Midbrain (tissue), 1 donor: ENCODE measurements around the gene FUOM.

Experiments
- DNase-seq: peaks from one replicate; lab custom pipeline; 2025; lab: John Stamatoyannopoulos, UW

Gene FUOM

DNA sequence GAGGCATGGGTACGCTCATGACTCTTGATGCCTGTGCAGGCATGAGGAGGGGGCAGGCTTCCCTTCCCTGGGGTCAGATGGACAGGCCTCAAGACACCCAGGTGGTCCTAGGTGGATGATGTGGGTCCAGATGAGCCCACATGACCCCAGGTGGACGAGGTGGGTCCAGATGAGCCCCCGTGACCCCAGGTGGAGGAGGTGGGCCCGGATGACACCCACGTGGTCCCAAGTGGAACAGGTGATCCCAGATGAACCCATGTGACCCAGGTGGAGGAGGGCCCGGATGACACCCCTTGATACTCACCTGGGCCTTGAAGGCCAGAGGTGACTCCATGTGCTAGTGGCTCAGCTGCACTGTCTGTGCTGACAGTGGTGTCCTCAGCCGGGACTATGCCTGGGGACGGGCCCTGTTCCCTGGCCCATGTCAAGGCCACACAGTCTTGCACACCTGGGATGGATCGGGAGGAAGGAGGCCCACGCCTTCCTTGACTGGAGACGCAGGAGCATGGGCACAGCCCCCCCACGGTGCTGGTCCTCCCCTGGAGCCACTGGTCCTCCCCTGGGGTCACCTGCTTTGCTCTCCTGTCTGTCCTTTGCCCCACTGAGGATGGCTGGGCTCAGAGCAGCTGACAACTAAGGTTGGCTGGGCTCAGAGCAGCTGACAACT lies 7.4 kb downstream of the FUOM start:
- no peak for DNase-seq

GRCh38 chr10:133349577-133350011 lies 8.2 kb downstream of the FUOM start:
- DNase-seq: no peak

- no peak for DNase-seq
These were observed 8.7 kb downstream of the FUOM start for GRCh38 chr10:133349160-133349568.

- no peak for DNase-seq
These were observed 9.9 kb downstream of the FUOM start for GRCh38 chr10:133347710-133348517.

- DNase-seq: no peak
These were observed 11.4 kb downstream of the FUOM start for GRCh38 chr10:133346413-133346812.

- DNase-seq: no peak
These were observed 13.6 kb downstream of the FUOM start for GRCh38 chr10:133344236-133344635.

DNA sequence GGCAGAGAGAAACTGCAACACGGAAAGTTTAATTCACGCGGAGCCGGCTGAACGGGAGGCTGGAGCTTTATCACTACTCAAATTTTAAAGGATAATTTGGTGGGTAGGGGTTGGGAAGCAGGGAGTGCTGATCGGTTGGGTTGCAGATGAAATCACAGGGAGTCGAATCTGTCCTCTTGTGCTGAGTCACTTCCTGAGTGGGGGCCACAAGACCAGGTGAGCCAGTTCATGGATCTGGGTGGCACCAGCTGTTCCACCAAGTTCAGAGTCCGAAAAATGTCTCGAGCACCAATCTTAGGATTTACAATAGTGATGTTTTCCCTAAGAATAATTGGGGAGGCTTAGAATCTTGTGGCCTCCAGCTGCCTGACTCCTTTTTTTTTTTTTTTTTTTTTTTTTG lies 14.3 kb downstream of the FUOM start:
- no peak for DNase-seq

DNA sequence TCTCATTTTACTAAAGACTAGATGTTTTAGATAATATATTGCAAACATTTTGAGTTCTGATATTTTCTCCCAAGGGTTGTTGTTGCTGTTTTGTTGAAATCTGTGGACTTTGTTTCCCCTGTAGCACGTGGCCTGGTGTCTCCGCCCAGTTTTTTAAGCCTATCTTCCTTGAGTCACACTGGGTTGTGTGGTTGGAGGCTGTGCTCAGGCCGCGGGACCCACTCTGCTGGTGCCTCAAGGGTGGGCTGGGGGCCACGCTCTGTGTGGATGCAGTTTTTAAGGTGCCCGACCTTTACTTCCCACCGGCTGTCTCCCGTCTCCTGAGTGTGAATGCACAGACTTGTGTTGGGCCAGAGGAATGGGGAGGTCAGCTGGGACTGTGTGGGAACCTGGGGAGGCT lies 14.9 kb downstream of the FUOM start:
- DNase-seq: no peak

DNA sequence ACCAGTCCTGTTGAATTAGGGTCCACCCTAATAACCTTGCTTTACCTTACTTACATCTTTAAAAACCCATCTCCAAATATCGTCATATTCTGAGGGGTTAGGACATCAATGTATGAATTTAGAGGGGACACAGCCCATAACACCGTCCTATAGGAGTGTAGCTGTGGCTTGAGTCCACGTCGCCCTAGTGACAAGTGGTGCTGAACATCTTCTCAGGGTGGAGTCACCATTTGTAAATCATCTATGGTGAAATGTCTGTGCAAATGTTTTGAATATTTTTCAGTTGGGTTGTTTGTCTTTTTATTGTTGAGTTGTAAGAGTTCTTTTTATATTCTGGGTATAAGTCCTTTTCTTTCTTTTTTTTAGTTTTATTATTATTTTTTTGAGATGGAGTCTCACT lies 15.8 kb downstream of the FUOM start:
- DNase-seq: no peak

DNA sequence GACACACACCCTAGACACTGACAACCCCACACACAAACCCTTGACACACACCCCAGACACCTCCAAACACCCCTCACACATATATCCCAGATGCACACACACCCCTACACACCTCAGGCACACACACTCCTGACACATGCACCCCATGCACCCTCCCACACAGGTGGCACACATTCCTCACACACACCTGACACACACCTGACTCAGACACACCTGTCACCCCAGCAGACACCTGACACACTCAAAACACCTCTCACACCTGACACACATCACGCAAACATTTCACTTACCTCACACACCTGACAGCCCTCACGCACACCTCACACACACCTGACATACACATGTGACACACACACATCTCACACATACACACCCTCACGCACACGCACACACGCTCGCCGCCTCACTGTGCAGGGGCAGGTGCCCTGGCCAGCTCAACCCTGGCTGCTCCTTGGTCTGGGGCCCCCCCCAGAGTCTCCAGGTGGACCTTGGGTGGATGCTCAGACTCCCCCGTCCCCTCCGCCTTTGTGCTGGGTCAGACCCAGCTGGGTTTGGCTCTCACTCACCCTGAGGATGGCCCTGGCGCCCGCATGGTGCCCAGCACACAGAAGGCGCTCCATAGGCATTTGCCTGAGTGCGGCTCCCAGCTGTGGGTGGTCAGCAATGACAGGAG lies 18.0 kb downstream of the FUOM start:
- DNase-seq: no peak

DNA sequence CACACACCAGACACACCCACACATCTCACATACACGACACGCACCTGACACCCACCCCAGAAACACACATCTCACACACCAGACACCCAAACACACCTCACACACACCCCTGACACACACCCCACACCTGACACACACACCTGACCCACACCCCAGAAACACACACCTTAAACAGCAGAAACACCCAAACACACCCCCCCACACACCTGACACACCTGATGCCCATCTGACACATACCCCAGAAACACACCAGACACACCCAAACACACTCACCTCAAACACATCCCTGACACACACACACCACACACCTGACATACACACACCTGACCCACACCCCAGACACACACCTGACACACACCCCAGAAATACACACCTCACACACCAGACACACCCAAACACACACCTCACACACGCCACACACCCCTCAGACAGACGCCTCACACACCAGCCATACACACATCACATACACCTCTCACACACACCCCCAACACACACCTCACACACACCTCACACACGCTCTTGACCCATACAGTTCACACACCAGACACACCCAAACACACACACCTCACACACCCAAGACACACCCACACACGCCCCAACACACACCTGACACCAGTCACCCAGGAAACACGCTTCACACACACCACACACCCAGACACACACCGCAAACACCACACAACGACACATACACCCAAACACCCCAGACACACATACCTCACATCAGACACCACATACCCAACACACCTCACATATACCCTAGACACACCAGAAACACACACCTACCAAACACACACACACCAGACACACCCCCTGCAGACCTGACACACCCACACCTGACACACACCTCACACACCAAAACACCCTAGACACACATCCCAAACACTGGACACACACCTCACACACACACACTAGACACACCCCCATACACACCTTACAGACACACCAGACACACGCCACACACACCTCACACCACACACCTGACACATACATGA lies 19.4 kb downstream of the FUOM start:
- DNase-seq: no peak

- DNase-seq: no peak
These were observed 20.5 kb downstream of the FUOM start for GRCh38 chr10:133337370-133337725.

GRCh38 chr10:133336577-133337369 lies 21.0 kb downstream of the FUOM start, which contains the start of gene CALY:
Gene CALY (minus strand): TSS chr10:133336896. CDS start chr10:133328989, 7,907 bp downstream.
- peak; percentile 25 for DNase-seq

- no peak for DNase-seq
These were observed 21.7 kb downstream of the FUOM start for GRCh38 chr10:133336118-133336576.

DNA sequence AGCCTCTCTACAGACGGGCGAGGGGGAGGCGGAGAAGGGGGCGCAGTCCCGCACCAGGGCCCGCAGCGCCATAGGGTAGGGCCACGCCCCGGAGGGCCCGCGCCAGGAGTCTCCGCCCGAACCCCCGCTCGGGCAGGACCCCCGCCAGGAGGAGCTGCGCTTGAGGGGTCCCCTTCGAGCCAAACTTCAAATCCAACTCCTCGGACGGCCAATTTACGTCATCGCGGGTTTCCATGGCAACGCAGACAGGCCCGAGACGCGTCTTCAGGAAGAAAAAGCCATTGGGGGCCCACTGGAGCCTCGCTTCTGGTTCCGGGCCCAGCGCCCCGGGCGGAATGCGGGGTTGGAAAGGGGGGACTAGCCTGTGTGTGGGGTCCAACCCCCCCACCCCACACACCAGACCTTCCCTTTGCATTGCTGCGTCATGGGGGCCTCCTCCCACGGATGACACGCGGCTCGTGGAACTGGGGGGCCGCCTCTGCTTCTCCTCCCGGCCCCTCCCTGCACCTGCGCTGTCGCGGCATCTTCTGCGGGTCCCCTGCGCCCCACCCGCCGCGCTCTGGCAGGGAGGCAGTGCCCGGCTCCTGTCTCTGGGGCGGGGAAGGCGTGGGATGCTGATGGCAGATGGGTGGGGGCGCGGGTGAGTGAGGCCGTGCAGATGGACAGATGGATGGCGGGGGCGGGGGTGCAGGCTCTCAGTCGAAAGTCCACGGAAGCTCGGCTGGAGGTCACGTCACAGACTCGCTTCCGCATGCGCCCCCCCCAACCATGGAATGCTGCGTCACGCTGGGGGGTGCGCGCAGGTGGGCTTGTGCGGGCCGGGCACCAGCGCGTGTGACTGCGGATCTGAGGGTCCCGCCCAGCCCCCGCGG lies 22.3 kb downstream of the FUOM start:
- no peak for DNase-seq

GRCh38 chr10:133334503-133335245 lies 23.1 kb downstream of the FUOM start:
- DNase-seq: no peak

- DNase-seq: no peak
These were observed 24.7 kb downstream of the FUOM start for GRCh38 chr10:133332936-133333699.
